Transverse colon (tissue), 4 donors: ENCODE measurements around the gene IL3RA.

Source experiments
- CTCF ChIP-seq, 5 experiments: fragments of 200-600 bp in 3 of 5; fragments of 450-650 bp in 2 of 5; sonication (generic) in 3 of 5; IDR thresholded peaks; 1 replicate in 2 of 5; 2 replicates in 3 of 5; pipeline ENCODE4 v1.5.1; 2016 to 2017; ENCODE audit warnings: antibody characterized with exemption in 5 of 5, inconsistent platforms in 3 of 5, mild to moderate bottlenecking in 2 of 5, moderate library complexity in 1 of 5
- POLR2A ChIP-seq: fragments of 450-650 bp; IDR thresholded peaks from one replicate; pipeline ENCODE4 v1.6.1; 2016; ENCODE audit warnings: antibody characterized with exemption, mild to moderate bottlenecking, moderate library complexity
- POLR2AphosphoS5 ChIP-seq, 3 donors: sonication (generic); formaldehyde crosslinking; IDR thresholded peaks; one replicate each; pipeline ENCODE4 v1.6.1; 2016; ENCODE audit warnings: antibody characterized with exemption in 3 of 3

DNA sequence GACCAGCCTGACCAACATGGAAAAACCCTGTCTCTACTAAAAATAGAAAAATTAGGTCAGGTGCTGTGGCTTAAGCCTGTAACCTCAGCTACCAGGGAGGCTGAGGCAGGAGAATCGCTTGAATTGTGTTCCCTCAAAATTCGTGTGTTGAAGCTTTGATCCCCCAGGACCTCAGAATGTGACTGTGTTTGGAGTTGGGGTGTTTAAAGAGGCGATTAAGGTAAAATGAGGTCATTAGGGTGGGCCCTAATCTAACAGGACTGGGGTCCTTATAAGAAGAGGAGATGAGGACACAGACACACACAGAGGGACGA, 31.8 kb downstream of the IL3RA start:
- TF ChIP-seq CTCF (IDR thresholded peaks at IDR 0.05) (no peak), POLR2A (no peak), POLR2AphosphoS5 (IDR thresholded peaks at IDR 0.05) (no peak)
